CD4-positive, alpha-beta T cell treated with Interleukin-10 for 1 hour (primary cell): Measurements from ENCODE around the gene ARHGAP6.
"Not testable (repeated sequence)": the region's sequence is repeated elsewhere in the genome, so short reads cannot be mapped to it uniquely, and the experiment has no call there.

Experiments used
- DNase-seq: peaks from one replicate; pipeline ENCODE4 v3.0.0-alpha.2; 2020

Gene ARHGAP6

DNA sequence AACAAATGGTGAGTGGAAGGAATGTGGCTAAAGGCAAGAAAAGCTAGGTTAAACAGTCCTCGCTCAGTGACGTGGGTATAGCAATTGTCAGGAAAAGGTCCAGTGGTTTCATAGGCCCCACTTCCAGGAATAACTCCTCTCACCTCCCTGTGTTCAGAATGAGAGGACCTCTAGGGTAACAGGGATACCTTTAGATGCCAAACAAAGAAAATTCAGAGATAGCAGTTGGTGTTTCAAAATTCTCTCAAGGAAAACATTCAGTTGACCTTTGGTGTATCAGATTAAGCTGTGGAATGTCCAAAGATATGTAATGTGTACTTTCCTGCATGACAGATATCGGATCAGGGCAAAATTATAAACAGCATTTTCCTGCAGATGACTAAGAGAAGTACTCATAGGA lies 155.9 kb downstream of the ARHGAP6 start:
- no peak for DNase-seq

DNA sequence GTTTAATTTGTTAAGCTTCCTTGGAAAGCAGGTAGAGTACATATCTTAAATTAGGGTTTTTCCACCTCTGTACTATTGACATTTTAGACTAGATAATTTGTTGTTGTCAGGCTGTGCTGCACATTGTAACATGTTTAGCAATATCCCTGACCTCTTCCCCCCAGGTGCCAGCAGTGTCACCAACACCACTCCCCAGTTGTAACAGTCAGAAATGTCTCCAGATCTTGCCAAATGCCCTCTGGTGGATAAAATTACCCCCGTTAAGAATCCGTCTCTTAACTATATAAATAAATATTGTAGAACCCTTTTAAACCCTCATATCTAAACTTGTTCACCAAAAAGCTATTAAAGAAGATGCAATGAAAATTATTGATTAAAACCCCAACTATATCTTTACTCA lies 161.5 kb downstream of the ARHGAP6 start:
- no peak for DNase-seq

DNA sequence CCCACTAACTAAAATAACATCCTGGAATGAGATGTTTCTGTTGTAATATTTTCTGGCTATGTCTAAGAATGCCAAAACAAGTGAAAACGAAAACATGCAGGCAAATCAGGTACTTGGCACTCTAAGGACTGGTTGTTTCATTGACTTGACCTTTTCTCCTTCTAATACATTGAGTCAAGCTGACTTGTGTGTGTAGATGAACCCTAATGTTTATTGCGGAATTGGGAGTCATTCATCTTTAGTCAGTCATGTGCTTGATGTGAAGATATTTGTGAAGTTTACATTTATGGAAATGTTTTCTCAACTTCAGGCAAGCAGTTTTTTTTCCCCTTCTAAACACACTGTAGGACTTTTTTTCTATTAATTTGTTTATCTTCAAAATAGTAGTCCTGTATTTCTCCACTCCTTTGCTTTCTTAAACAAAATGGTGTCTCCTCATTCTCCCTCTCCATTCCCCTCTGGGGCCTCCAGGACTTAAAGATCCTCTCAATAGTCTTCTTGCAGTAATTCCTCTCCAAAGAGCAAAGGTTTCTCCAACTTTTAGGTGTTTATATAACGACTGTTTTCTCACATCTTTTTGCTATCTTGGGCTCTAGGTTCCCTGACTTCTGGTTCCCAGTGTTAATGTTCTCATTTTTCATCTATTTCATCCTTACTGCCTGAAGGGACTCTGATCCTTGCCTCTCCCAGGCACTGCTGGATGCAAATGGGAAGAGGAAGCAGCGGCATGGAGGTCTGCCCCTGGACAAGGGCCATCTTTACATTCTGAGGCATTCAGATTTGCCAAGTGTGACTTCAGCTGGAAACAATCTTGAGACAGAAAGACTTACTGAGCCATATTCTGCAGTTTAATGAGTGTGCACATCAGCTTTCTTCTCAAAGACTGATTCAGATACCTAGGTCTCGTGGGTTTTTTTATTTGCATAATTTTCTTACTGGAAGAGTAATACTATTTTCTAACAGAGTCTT lies 166.4 kb downstream of the ARHGAP6 start:
- no peak for DNase-seq

DNA sequence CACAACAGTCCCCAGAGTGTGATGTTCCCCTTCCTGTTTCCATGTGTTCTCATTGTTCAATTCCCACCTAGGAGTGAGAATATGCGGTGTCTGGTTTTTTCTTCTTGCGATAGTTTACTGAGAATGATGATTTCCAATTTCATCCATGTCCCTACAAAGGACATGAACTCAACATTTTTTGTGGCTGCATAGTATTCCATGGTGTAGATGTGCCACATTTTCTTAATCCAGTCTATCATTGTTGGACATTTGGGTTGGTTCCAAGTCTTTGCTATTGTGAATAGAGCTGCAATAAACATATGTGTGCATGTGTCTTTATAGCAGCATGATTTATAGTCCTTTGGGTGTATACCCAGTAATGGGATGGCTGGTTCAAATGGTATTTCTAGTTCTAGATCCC lies 174.3 kb downstream of the ARHGAP6 start:
- DNase-seq, result not testable (repeated sequence)

DNA sequence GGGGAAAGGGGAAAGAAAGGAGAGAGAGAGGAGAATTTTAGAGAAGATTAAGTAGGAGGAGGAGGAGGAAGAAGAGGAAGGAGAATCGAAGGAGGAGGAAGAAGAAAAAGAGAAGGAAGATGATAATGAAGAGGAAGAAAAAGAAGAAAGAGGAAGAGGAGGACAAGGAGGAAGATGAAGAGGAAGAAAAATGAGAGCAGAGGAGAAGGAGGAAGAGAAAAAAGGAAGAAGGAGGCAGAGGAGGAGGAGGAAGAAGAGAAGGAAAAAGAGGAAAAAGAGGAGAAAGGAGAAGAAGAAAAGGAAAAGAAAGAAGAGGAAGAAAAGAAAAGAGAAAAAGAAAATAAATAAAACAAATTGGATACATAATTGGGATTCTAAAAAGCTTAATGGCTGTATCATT lies 181.4 kb downstream of the ARHGAP6 start:
- DNase-seq, result no peak

DNA sequence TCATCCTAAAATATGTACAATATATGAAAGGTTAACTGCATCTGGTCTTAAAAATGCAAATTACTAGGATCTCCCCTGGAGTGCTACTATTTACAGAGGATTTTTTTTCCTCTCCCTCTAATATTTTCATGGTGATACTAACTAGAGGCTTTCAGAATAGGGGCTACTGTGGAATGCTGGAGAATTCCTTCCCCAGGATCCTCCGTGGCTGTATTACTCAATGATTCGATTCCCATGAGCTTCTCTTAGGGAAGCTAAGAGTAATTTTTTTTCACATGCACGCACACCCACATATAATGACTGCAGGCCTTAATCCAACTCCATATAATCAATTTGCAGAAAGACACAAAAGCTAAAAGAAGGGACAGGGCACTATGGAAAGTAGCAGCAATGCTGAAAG lies 184.7 kb downstream of the ARHGAP6 start:
- DNase-seq, result no peak

DNA sequence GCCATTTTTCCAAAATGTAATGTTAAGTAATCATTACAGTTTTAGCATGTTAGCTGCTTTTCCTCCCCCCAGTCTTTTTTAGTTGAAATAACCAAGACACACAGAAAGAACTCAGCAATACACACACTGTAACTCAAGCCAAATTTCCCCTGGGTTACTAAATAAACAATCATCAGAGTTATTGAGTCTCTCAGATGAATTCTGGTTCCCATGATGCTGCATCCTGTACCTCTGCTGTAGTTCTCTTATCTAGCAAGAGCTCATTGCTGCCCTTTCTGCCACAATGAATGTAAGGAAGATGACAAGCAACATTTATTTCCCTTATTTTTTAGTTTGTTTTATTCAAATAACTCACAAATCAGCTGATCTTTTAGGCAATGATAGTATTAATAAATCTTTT lies 185.1 kb downstream of the ARHGAP6 start:
- no peak for DNase-seq

DNA sequence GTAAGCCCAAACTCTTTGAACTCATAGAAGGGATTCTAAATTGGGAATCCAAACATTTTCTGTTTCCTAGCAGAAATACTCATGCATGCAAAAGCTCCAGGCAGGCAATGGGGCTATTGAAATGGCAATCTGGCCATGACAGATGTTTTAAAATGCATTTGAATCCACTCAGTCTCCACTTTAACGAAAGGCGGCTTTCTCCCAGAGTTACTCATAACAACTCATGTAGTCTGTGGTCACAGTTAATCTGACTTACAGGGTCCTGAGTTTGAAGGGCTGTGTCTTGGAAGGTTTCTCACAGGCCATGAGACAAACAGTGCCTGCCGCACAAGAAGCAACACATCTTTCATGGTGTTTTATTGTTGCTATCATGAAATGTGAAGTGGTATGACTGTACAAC lies 186.8 kb downstream of the ARHGAP6 start:
- DNase-seq, result no peak

DNA sequence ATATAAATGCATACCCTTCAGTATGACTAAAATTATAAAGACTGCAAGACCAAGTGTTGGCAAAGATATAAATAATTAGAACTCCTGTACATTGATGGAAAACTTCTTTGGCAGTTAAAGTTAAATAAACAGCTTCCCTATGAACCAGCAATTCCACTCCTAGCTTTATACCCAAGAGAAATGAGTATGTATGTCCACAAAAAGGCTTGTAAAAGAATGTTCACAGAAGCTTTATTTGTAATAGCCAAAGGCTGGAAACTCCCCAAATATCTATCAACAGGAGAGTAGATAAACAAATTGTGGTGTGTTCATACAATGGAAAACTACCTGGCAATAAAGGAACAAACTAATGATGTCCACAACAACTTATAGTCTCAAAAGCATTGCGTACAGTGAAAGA lies 187.7 kb downstream of the ARHGAP6 start:
- DNase-seq, result no peak

DNA sequence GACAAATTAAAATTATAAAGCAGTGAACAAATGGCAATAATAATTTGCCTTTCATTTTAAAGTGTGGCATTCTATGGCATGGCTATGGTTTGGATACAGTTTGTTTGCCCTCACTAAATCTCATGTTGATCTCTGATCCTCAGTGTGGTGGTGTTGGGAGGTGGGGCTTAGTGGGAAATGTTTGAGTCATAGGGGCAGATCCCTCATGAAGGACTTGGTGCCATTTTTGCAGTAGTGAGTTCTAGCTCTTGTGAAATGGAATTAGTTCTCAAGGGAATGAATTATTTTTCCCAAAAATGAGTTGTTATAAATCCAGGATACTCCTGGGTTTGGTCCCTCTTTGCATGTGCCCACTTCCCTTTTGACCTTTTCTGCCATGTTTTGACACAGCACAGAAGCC lies 191.1 kb downstream of the ARHGAP6 start:
- no peak for DNase-seq

DNA sequence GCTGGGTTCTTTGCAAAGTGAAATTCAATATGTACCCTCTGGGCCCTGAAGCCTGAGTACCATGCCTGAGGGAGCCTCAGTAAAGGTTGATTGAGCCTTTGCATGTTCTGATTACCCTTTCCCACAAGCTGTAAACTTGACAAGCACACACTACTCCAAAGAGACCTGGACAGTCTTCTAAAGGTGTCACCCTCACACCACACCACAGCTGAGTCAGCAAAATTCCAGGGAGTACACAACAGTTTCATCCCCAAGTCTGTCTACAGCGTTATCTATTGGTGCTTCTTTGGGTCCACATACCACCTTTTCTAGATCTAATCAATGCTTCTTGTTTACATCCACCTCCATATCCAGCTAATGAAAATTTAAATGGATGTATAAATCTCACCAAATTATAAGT lies 191.7 kb downstream of the ARHGAP6 start:
- no peak for DNase-seq

DNA sequence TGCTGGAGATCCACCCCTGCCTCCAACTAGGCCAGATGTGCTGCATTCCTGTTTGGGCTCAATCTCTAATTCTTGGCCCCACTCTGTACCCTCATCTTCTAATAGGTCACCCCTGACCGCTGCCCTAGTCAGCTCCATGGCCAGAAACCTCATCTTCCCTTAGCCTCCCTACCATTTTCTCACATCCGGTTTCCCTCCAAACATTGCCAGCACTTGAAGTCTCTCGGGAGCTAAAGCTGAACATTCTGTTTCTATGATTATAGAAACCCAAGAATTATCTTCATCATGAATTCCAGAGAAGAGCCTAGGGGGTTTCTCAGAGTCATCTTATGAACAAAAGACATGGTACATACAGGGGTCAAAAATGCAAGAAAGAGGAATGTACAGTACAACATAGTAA lies 192.8 kb downstream of the ARHGAP6 start:
- DNase-seq, result no peak

DNA sequence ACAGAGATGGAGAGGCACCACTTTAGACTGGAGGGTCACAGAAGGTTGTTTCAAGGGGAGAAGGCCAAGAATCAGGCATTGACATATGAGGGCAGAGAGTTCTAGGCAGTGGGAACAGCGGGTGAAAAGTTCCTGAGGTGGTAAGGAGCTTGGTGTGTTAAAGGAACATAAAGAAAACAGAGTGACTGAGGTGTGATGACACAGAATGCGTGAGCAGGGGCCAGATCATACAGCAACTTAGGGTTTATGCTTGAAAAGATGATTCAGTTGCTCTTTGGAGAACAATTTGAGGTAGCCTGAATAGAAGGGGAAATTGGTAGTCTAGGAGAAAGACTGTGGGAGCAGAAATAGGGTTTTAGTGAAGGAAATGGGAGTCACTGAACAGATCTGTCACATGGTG lies 193.3 kb downstream of the ARHGAP6 start:
- DNase-seq, result no peak

DNA sequence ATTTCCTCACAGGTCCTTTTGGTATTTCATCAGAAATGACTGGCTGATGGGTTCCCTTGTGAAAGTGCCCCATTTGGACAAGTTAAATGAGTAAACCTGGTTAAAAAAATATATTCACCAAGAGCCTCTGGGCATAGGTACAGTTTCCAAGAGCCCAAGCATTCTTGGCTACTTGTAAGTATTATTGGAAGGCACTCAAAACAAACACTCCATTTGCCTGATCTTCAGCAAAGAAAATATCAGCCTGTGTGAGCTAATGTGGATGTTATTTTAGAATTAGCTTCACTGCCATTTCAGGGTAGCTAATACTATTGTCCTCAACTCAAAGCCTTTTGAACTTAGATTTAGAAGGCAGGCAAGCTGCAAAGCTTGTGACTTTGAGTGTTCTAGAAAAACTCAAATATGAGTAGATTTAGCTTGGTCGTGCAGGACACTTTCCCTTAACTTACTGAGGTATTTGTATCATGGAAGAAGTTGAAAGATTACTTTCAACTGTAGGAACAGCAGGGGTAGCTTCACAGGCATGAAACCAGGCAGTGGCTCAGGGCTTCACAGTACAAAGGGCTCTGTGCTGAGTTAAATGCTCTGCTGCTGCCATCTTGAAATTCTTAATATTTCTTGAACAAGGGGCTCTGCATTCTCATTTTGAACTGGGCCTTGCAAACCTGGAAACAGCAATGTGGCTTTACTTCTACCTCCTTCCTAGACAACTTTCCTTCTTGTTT lies 195.3 kb downstream of the ARHGAP6 start:
- no peak for DNase-seq

DNA sequence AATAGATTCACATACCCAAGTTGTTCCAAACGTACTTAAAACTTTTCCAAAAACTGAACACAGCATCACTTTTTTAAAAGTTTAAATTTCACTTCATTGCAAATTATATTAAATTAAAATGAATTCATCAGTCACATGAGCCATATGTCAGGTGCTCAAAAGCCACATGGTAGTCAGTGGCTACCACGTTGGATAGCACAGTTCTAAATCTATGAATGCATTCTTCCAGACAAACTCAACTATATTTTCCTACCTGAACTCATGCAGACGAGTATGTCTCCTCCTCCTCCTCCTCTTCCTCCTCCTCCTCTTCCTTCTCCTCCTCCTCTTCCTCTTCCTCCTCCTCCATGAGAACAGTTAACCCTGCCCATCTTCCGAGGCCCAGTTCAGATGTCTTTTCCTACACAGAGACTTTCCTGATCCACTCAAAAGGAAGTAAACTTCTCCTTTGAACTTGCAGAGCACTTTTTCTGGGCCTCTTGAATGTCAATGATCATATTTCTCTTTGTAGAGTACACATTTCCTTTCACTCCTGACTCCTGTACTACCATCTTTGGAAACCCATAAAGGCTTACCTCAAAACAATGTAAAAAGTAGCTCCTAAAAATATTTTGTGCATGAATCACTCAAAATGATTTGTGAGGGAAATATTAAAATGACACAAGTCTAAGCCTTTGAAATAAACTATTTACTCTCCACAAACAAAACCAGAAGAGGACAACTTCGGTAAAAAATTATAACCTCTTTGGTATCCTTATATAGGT lies 199.9 kb downstream of the ARHGAP6 start:
- no peak for DNase-seq

DNA sequence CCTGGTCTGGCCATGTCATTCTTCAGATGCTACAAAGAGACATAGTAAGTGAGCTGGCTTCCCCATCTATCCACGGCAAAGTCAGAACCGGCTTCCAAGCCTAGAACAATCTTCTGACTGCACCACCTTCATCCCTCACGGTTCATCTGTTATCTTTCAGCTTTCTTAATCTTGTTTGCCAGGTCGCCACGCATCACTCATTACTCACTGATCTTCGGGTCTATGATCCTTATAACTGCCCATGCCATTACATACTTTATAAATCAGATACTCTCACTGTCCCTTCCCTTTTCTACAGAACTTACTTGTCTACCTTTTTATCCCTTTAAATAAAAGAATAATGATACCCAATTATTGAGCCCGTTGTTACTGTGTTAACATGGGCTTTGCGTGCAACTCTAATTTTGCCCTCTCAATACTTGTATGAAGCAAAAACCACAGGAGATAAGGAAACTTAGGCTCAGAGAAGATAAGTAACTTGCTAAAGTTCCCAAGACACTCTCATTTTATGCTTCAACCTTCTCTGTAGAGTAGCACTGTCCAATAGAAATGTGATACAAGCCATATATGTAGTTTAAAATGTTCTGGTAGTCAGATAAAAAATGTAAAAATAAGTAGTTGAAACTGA lies 200.8 kb downstream of the ARHGAP6 start:
- no peak for DNase-seq

DNA sequence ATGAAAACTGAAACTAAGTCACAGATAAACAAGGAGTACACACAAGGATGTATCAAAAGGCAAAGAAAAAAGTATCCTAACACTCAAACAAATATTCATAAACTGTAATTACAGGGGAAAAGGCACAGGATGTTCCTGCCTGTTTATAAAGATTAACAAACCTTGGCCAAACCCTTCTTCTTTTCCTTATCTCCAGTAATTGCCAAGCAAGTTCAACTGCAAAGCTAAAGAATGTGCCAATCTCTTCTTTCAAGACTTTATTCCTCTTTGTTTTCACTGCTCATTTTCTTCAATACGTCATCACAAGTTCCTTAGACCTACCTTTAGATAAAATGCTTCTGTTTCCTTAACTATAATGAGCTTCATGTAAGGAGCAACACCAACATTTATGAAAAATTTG lies 201.3 kb downstream of the ARHGAP6 start:
- DNase-seq, result no peak

DNA sequence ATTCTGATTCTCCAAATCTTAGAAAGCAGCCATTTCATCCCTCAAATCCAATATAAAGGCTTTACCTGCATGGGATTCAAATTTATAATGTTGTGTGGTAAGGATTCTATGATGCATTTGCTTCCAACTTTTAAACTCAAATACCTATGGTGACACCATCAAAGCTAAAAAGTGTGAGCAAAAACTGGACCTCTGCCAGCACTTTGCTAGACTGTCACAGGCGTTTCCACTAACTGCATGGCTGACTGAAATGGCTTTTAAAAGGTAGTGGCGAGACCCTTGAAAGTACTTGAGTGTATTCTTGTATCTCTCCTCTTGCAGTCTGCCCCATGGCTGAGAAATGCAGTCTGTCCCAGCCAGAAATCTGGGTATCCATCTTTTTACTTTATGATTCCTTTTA lies 203.1 kb downstream of the ARHGAP6 start:
- DNase-seq, result no peak

DNA sequence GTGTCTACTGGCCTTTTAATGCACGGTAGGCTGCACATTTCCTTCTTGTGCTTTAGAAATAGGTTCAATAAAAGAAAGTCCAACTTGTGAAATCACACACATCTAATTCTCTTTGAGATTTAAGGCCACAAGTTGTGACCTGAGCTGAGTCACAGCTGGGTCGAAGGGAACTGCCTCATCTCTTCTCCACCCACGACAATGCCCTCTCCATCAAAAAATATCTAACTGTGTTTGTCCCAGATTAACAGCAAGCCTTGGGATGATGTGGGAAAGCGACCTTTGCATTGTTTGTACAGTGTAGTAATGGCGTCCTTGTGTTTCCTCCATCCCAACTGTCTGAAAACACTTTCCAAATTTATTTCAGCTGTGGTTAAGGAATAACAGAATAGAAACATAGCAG lies 203.6 kb downstream of the ARHGAP6 start:
- DNase-seq, result no peak

DNA sequence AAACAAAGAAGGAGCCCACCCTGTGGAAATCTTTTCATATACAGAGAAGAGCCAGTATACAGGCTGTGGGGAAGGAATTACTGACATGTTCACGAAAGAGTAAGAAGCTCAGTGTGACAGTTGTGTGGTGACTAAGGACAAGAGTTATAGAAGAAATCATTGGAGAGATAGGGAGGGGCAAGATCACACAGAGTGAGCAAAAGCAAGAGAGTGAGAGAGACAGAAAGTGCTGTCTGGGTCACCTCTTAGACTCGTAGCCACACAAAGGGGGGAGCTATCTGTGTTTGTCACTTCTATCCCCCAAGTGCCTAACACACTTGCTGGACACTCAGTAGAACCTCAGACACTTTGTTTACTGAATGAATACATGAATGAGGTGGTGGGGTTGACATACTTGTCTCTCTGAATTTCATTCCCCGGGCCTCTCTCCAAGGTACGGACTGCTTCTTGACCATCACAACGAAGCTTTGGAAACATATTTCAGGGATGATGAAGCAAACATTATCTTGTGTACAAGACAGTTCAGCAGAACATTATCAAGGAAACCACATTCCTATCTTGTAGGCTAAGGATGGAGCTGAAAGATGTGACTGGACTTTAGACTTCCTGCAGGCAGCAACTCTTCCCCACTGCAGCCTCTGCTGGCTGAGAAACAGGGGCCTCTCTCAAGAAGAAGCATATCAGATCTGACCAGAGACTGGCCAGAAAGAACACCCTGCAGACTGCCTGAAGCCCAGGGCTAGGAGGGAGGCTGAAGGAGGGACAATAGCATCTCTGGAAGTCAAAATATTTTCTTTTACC lies 204.3 kb downstream of the ARHGAP6 start:
- no peak for DNase-seq

DNA sequence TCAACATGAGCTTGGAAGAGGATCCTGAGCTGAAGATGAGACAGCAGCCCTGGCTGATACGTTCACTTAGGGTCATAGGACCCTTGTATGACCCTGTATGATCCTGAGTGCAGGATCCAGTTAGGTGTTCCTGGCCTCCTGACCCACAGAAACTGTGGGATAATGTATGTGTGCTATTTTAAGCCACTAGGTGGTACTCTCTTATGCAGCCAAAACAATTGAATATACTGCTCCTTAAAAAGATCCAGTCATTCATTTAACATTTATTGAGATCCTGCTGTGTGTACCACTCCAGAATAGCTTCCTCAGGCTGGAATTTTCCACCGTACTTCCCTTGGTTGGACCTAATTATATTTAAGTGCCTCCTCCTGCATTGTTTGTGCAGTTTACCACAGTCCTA lies 205.4 kb downstream of the ARHGAP6 start:
- no peak for DNase-seq

DNA sequence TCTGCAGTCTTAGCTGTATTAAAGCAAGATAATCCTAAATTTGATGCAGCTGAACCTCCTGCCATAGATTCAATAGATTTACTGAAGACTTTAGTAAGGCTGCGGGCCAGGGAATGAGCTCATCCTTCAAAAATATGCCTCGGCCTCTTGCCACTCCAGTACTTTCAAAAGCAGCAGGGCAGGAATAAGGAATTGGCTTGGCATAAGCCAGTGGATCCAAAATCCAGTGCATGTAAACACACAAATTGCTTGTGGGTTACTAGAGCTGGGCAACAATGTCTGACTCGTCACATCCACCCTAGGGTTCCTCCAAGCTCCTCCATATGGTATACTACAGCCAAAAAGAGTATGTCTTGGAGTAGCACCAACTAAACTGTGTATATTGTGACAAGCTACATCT lies 207.6 kb downstream of the ARHGAP6 start:
- DNase-seq, result no peak
